Nephron progenitor cell (in vitro differentiated cells): ENCODE results near the gene SHMT2.

Source experiments
- DNase-seq: peaks from one replicate; pipeline ENCODE4 v3.0.0; 2021
- H3K27ac Mint-ChIP-seq: 2 replicates; pipeline ENCODE4 v1.8.0; 2021; ENCODE audit warnings: mild to moderate bottlenecking, moderate library complexity, mixed read lengths
- H3K27me3 Mint-ChIP-seq: 2 replicates; pipeline ENCODE4 v1.8.0; 2021; ENCODE audit warnings: mild to moderate bottlenecking, low read depth, mixed read lengths; ENCODE audit not compliant: poor library complexity
- H3K36me3 Mint-ChIP-seq: 2 replicates; pipeline ENCODE4 v1.8.0; 2021; ENCODE audit warnings: low read depth, mixed read lengths
- H3K4me1 Mint-ChIP-seq: 2 replicates; pipeline ENCODE4 v1.8.0; 2021; ENCODE audit warnings: mixed read lengths
- H3K4me3 Mint-ChIP-seq: 2 replicates; pipeline ENCODE4 v1.8.0; 2021; ENCODE audit warnings: mild to moderate bottlenecking, moderate library complexity, mixed read lengths
- H3K9me3 Mint-ChIP-seq: 2 replicates; pipeline ENCODE4 v1.8.0; 2021; ENCODE audit warnings: mild to moderate bottlenecking, moderate library complexity, mixed read lengths
- CTCF ChIP-seq: fragments of 200-600 bp; sonication (generic); IDR thresholded peaks from 2 replicates; pipeline ENCODE4 v1.5.0; 2021; ENCODE audit warnings: antibody characterized with exemption

Gene SHMT2

GRCh38 chr12:57195186-57195585, 34.3 kb upstream of the SHMT2 start:
- H3K27ac Mint-ChIP-seq, result no peak overlapping the region
- H3K9me3 Mint-ChIP-seq, result no peaks in the 10 kb centered on the region
- no peak for DNase-seq
- no peak for TF ChIP-seq CTCF
- H3K27me3 Mint-ChIP-seq, result no peaks in the 10 kb centered on the region
- H3K4me3 Mint-ChIP-seq, result no peak overlapping the region
- no peaks in the 10 kb centered on the region for H3K4me1 Mint-ChIP-seq
- H3K36me3 Mint-ChIP-seq, result peaks cover 56% of the 10 kb centered on the region

- Mint-ChIP-seq H3K27ac (no peak overlapping the region), H3K27me3 (no peaks in the 10 kb centered on the region), H3K4me1 (no peaks in the 10 kb centered on the region), H3K9me3 (no peaks in the 10 kb centered on the region), H3K36me3 (peaks cover 57% of the 10 kb centered on the region), H3K4me3 (no peak overlapping the region)
- no peak for TF ChIP-seq CTCF
- DNase-seq, result no peak
These were observed 33.7 kb upstream of the SHMT2 start for GRCh38 chr12:57195611-57196371.

- H3K4me3 Mint-ChIP-seq, result no peak overlapping the region
- DNase-seq, result no peak
- peak overlapping the region; percentile 5 for H3K27ac Mint-ChIP-seq
- peaks cover 60% of the 10 kb centered on the region for H3K36me3 Mint-ChIP-seq
- no peaks in the 10 kb centered on the region for H3K4me1 Mint-ChIP-seq
- no peaks in the 10 kb centered on the region for H3K9me3 Mint-ChIP-seq
- no peaks in the 10 kb centered on the region for H3K27me3 Mint-ChIP-seq
- TF ChIP-seq CTCF, result no peak
These were observed 33.1 kb upstream of the SHMT2 start for GRCh38 chr12:57196439-57196838.

GRCh38 chr12:57196956-57197355, 32.6 kb upstream of the SHMT2 start:
- TF ChIP-seq CTCF, result no peak
- Mint-ChIP-seq H3K9me3 (no peaks in the 10 kb centered on the region), H3K4me3 (no peak overlapping the region), H3K36me3 (peaks cover 55% of the 10 kb centered on the region), H3K27me3 (no peaks in the 10 kb centered on the region), H3K4me1 (no peaks in the 10 kb centered on the region), H3K27ac (no peak overlapping the region)
- no peak for DNase-seq

GRCh38 chr12:57198329-57198728, 31.2 kb upstream of the SHMT2 start:
- no peak for DNase-seq
- TF ChIP-seq CTCF, result no peak
- Mint-ChIP-seq H3K4me3 (no peak overlapping the region), H3K9me3 (no peaks in the 10 kb centered on the region), H3K36me3 (peaks cover 56% of the 10 kb centered on the region), H3K27ac (no peak overlapping the region), H3K27me3 (no peaks in the 10 kb centered on the region), H3K4me1 (no peaks in the 10 kb centered on the region)

- no peak for DNase-seq
- TF ChIP-seq CTCF, result no peak
These were observed 30.3 kb upstream of the SHMT2 start for GRCh38 chr12:57199191-57199590.

More at GRCh38 chr12:57199191-57199590, 30.3 kb upstream of the SHMT2 start:
- Mint-ChIP-seq H3K36me3 (peaks cover 56% of the 10 kb centered on the region), H3K9me3 (no peaks in the 10 kb centered on the region), H3K27me3 (no peaks in the 10 kb centered on the region), H3K27ac (no peak overlapping the region), H3K4me1 (no peaks in the 10 kb centered on the region), H3K4me3 (no peak overlapping the region)
